Psoas muscle (tissue), 8 donors: Measurements from ENCODE around the gene CD180. TPM values are rescaled to one million over a fixed set of nuclear protein-coding genes. Genes with fewer than 3 reads are reported as not detected.

Experiments used
- ATAC-seq, 4 donors: fragments of 200-7000 bp; cut with Tn5 transposase; one replicate each; pipeline ENCODE4 v1.9.1; 2020; ENCODE audit warnings: moderate library complexity in 3 of 4, mild to moderate bottlenecking in 2 of 4
- DNase-seq, 2 donors: peaks; one replicate each; pipeline ENCODE4 v3.0.0-alpha.2; 2020
- H3K27ac ChIP-seq: fragments of 200-600 bp; one replicate; pipeline ENCODE4 v1.8.0; 2022
- H3K27me3 ChIP-seq, 3 donors: fragments of 200-600 bp in 1 of 3; one replicate each; pipeline versions ENCODE4 v1.6.1 to v1.8.0; 2013 to 2022; ENCODE audit warnings: low read length in 2 of 3, mild to moderate bottlenecking in 2 of 3, moderate library complexity in 1 of 3; ENCODE audit not compliant: insufficient read depth in 3 of 3
- H3K36me3 ChIP-seq, 2 donors: fragments of 200-600 bp in 1 of 2; one replicate each; pipeline versions ENCODE4 v1.6.1 to v1.8.0; 2013 to 2022; ENCODE audit warnings: low read depth in 1 of 2, mild to moderate bottlenecking in 1 of 2, moderate library complexity in 1 of 2; ENCODE audit not compliant: insufficient read depth in 1 of 2
- H3K4me1 ChIP-seq: fragments of 200-600 bp; one replicate; pipeline ENCODE4 v1.8.0; 2022
- H3K4me3 ChIP-seq: fragments of 200-600 bp; one replicate; pipeline ENCODE4 v1.8.0; 2022; ENCODE audit warnings: mild to moderate bottlenecking
- H3K9me3 ChIP-seq: fragments of 200-600 bp; one replicate; pipeline ENCODE4 v1.8.0; 2022
- CTCF ChIP-seq: fragments of 200-600 bp; IDR thresholded peaks from one replicate; pipeline ENCODE4 v1.8.0; 2022; ENCODE audit warnings: antibody characterized with exemption
- WGBS, 3 donors: extraction: QIAGEN DNeasy Blood & Tissue Kit; methylation state at CpG; one replicate each; pipeline versions ENCODE4 v1.1.6 to v1.1.7; 2013; 5-methylcytosine and 5-hydroxymethylcytosine counted together
- intact Hi-C, 2 donors: fragments of 100-400 bp; cut with DNase I; formaldehyde crosslinking; loops; one replicate each; pipeline versions ENCODE4 v1.11.0 to v1.14.2; 2022
- polyA plus RNA-seq, 3 donors: library from polyadenylated mRNA; stranded (reverse); fragments of 200-250 nt; gene quantifications; one replicate each; pipeline ENCODE4 v1.2.3, GENCODE V29; 2013
- total RNA-seq, 4 donors: library from RNA; stranded (reverse); fragmentation: NEBNext Ultra II Directional in 2 of 4; extraction: Animal tissue kit (Norgen Biotek cat#: 25700) in 2 of 4; gene quantifications; one replicate each; pipeline versions ENCODE4 v1.2.1 to v1.2.4, GENCODE V29; 2021 to 2023
- donor health status: healthy with polysubstance abuse.
- donor health status: DM: no; HTN: no; CAD: no; lungs with moderate emphysema.
- donor health status: Bipolar disorder and iron deficiency.
- donor health status: healthy.
- donor health status: DM: yes; HTN: yes; CAD: no.
- donor health status: DM: no; HTN: no; CAD: no.
- donor health status: DM: no; HTN: no; CAD: no.
- donor health status: DM: yes; HTN: yes; CAD: no.

The CD180 gene
- total and polyA plus RNA-seq, 7 donors = 0.06 to 0.74 (median 0.24) TPM

- no peak overlapping the region for H3K27ac ChIP-seq
- no peaks in the 10 kb centered on the region for H3K9me3 ChIP-seq
- WGBS, 3 donors = 87 to 93% (median 91%) methylated on average over 3 of the region's 3 CpGs
- no peak for TF ChIP-seq CTCF
- intact Hi-C loops = no loop called here
- H3K4me1 ChIP-seq = no peaks in the 10 kb centered on the region
- no peak overlapping the region for H3K4me3 ChIP-seq
- H3K27me3 ChIP-seq = no peaks in the 10 kb centered on the region
- no peak for DNase-seq
- no peak for ATAC-seq
- no peaks in the 10 kb centered on the region for H3K36me3 ChIP-seq
Measured at GRCh38 chr5:67223211-67223610, 26.6 kb upstream of the CD180 start.

GRCh38 chr5:67222243-67223025, 25.8 kb upstream of the CD180 start:
- TF ChIP-seq CTCF = no peak
- Histone ChIP-seq H3K27me3 (no peaks in the 10 kb centered on the region), H3K4me1 (no peaks in the 10 kb centered on the region), H3K27ac (no peak overlapping the region), H3K9me3 (no peaks in the 10 kb centered on the region), H3K36me3 (no peaks in the 10 kb centered on the region), H3K4me3 (no peak overlapping the region)
- DNase-seq (no peak), ATAC-seq (no peak)
- intact Hi-C loops = no loop called here
- 89 to 91% (median 89%) methylated on average over 5 of the region's 5 CpGs for WGBS, 3 donors

- Histone ChIP-seq H3K4me1 (peaks cover under 1% of the 10 kb centered on the region), H3K27me3 (no peaks in the 10 kb centered on the region), H3K9me3 (no peaks in the 10 kb centered on the region), H3K4me3 (no peak overlapping the region), H3K36me3 (no peaks in the 10 kb centered on the region), H3K27ac (no peak overlapping the region)
- WGBS, 3 donors = 82 to 92% (median 84%) methylated on average over 9 of the region's 9 CpGs
- TF ChIP-seq CTCF = no peak
- ATAC-seq = no peak
- intact Hi-C loops = no loop called here
- no peak for DNase-seq
Measured at GRCh38 chr5:67221487-67222242, 25.1 kb upstream of the CD180 start.

GRCh38 chr5:67216564-67216963, 20.0 kb upstream of the CD180 start:
- Histone ChIP-seq H3K36me3 (no peaks in the 10 kb centered on the region), H3K4me3 (no peak overlapping the region), H3K9me3 (no peaks in the 10 kb centered on the region), H3K4me1 (peaks cover 8% of the 10 kb centered on the region), H3K27me3 (no peaks in the 10 kb centered on the region), H3K27ac (peak overlapping the region; percentile 18)
- DNase-seq = no peak
- TF ChIP-seq CTCF = no peak
- intact Hi-C loops = no loop called here
- 96 to 100% (median 100%) methylated on average over 1 of the region's 1 CpG for WGBS, 3 donors
- ATAC-seq = no peak
